Renal cortical epithelial cell (primary cell): Measurements from ENCODE around the gene WARS2. TPM values are rescaled to one million over a fixed set of nuclear protein-coding genes. Genes with fewer than 3 reads are reported as not detected.
"Not testable (repeated sequence)": the region's sequence is repeated elsewhere in the genome, so short reads cannot be mapped to it uniquely, and the experiment has no call there.

Source experiments
- DNase-seq: peaks from one replicate; pipeline ENCODE4 v3.0.0-alpha.2; 2011; ENCODE audit warnings: low read depth
- total RNA-seq: library from RNA; depleted of rRNA; stranded (reverse); fragments of >200 nt; gene quantifications from 2 replicates; pipeline ENCODE4 v1.2.3, GENCODE V29; 2014

The WARS2 gene
- total RNA-seq, 1 donor from 2014 or later, result 24.7 TPM

- DNase-seq, result no peak
These were observed 1.1 kb downstream of the WARS2 start for GRCh38 chr1:119139403-119139802.

- DNase-seq, result peak; percentile 72
These were observed 4.1 kb downstream of the WARS2 start for GRCh38 chr1:119136401-119136800.

GRCh38 chr1:119133987-119134386, 6.5 kb downstream of the WARS2 start:
- peak; percentile 61 for DNase-seq

- peak; percentile 62 for DNase-seq
These were observed 8.3 kb downstream of the WARS2 start for GRCh38 chr1:119132179-119132578.

- no peak for DNase-seq
These were observed 14.6 kb downstream of the WARS2 start for GRCh38 chr1:119125874-119126273.

- no peak for DNase-seq
These were observed 15.7 kb downstream of the WARS2 start for GRCh38 chr1:119124764-119125163.

GRCh38 chr1:119121872-119122271, 18.6 kb downstream of the WARS2 start:
- DNase-seq, result not testable (repeated sequence)

- DNase-seq, result no peak
These were observed 23.7 kb downstream of the WARS2 start for GRCh38 chr1:119116725-119117124.

- no peak for DNase-seq
These were observed 24.7 kb downstream of the WARS2 start for GRCh38 chr1:119115736-119116135.

- no peak for DNase-seq
These were observed 25.1 kb downstream of the WARS2 start for GRCh38 chr1:119115311-119115710.

GRCh38 chr1:119114786-119115185, 25.7 kb downstream of the WARS2 start:
- DNase-seq, result no peak

GRCh38 chr1:119112791-119113190, 27.7 kb downstream of the WARS2 start:
- no peak for DNase-seq

GRCh38 chr1:119112244-119112643, 28.2 kb downstream of the WARS2 start:
- no peak for DNase-seq

GRCh38 chr1:119108988-119109387, 31.5 kb downstream of the WARS2 start:
- no peak for DNase-seq

GRCh38 chr1:119103764-119104163, 36.7 kb downstream of the WARS2 start:
- DNase-seq, result no peak

GRCh38 chr1:119102051-119102450, 38.4 kb downstream of the WARS2 start:
- no peak for DNase-seq

GRCh38 chr1:119101563-119101962, 38.9 kb downstream of the WARS2 start:
- DNase-seq, result peak; percentile 81

GRCh38 chr1:119099775-119100174, 40.7 kb downstream of the WARS2 start:
- no peak for DNase-seq

- peak; percentile 70 for DNase-seq
These were observed 43.1 kb downstream of the WARS2 start for GRCh38 chr1:119097380-119097779.

GRCh38 chr1:119093721-119094120, 46.7 kb downstream of the WARS2 start:
- DNase-seq, result no peak

GRCh38 chr1:119091618-119092017, 48.8 kb downstream of the WARS2 start:
- peak; percentile 53 for DNase-seq

- DNase-seq, result no peak
These were observed 50.2 kb downstream of the WARS2 start for GRCh38 chr1:119090250-119090649.

- no peak for DNase-seq
These were observed 53.6 kb downstream of the WARS2 start for GRCh38 chr1:119086830-119087229.

GRCh38 chr1:119084798-119085197, 55.7 kb downstream of the WARS2 start:
- DNase-seq, result no peak

- no peak for DNase-seq
These were observed 56.5 kb downstream of the WARS2 start for GRCh38 chr1:119083980-119084379.
